ENCODE data around the gene PRKG1.

Gene PRKG1

GRCh38 chr10:51488766-51489408, 414.6 kb downstream of the PRKG1 start:
- no peak for DNase-seq (ENCODE audit: low read depth in 2 of 2, low spot score in 1 of 2)

GRCh38 chr10:51498424-51498823, 424.1 kb downstream of the PRKG1 start:
- no peak for DNase-seq (ENCODE audit: low read depth in 2 of 2, low spot score in 1 of 2)

- no peak for DNase-seq (ENCODE audit: low read depth in 2 of 2, low spot score in 1 of 2)
Measured at GRCh38 chr10:51501396-51501795, 427.1 kb downstream of the PRKG1 start.

- no peak for DNase-seq (ENCODE audit: low read depth in 2 of 2, low spot score in 1 of 2)
Measured at GRCh38 chr10:51502124-51502523, 427.8 kb downstream of the PRKG1 start.

GRCh38 chr10:51503378-51503777, 429.1 kb downstream of the PRKG1 start:
- DNase-seq (ENCODE audit: low read depth in 2 of 2, low spot score in 1 of 2) = no peak

GRCh38 chr10:51507476-51507875, 433.2 kb downstream of the PRKG1 start:
- DNase-seq (ENCODE audit: low read depth in 2 of 2, low spot score in 1 of 2) = no peak

- DNase-seq (ENCODE audit: low read depth in 2 of 2, low spot score in 1 of 2) = no peak
Measured at GRCh38 chr10:51508156-51508555, 433.9 kb downstream of the PRKG1 start.

GRCh38 chr10:51510231-51510630, 435.9 kb downstream of the PRKG1 start:
- DNase-seq (ENCODE audit: low read depth in 2 of 2, low spot score in 1 of 2) = no peak

GRCh38 chr10:51521605-51522004, 447.3 kb downstream of the PRKG1 start:
- no peak for DNase-seq (ENCODE audit: low read depth in 2 of 2, low spot score in 1 of 2)

GRCh38 chr10:51522858-51523257, 448.6 kb downstream of the PRKG1 start:
- no peak for DNase-seq (ENCODE audit: low read depth in 2 of 2, low spot score in 1 of 2)

- no peak for DNase-seq (ENCODE audit: low read depth in 2 of 2, low spot score in 1 of 2)
Measured at GRCh38 chr10:51523440-51523839, 449.2 kb downstream of the PRKG1 start.

- DNase-seq (ENCODE audit: low read depth in 2 of 2, low spot score in 1 of 2) = no peak
Measured at GRCh38 chr10:51524041-51524440, 449.8 kb downstream of the PRKG1 start.

GRCh38 chr10:51527522-51528219, 453.4 kb downstream of the PRKG1 start:
- DNase-seq (ENCODE audit: low read depth in 2 of 2, low spot score in 1 of 2) = no peak

GRCh38 chr10:51528527-51528926, 454.2 kb downstream of the PRKG1 start:
- DNase-seq (ENCODE audit: low read depth in 2 of 2, low spot score in 1 of 2) = no peak

- no peak for DNase-seq (ENCODE audit: low read depth in 2 of 2, low spot score in 1 of 2)
Measured at GRCh38 chr10:51530541-51530940, 456.3 kb downstream of the PRKG1 start.

- no peak for DNase-seq (ENCODE audit: low read depth in 2 of 2, low spot score in 1 of 2)
Measured at GRCh38 chr10:51532044-51532443, 457.8 kb downstream of the PRKG1 start.

- no peak for DNase-seq (ENCODE audit: low read depth in 2 of 2, low spot score in 1 of 2)
Measured at GRCh38 chr10:51542853-51543252, 468.6 kb downstream of the PRKG1 start.

- DNase-seq (ENCODE audit: low read depth in 2 of 2, low spot score in 1 of 2) = no peak
Measured at GRCh38 chr10:51544933-51545332, 470.6 kb downstream of the PRKG1 start.

- DNase-seq (ENCODE audit: low read depth in 2 of 2, low spot score in 1 of 2) = no peak
Measured at GRCh38 chr10:51547941-51548340, 473.7 kb downstream of the PRKG1 start.

- DNase-seq (ENCODE audit: low read depth in 2 of 2, low spot score in 1 of 2) = no peak
Measured at GRCh38 chr10:51552879-51553278, 478.6 kb downstream of the PRKG1 start.

- DNase-seq (ENCODE audit: low read depth in 2 of 2, low spot score in 1 of 2) = no peak
Measured at GRCh38 chr10:51564896-51565510, 490.7 kb downstream of the PRKG1 start.

- no peak for DNase-seq (ENCODE audit: low read depth in 2 of 2, low spot score in 1 of 2)
Measured at GRCh38 chr10:51567271-51567670, 493.0 kb downstream of the PRKG1 start.
